Measurements from ENCODE around the gene CASP12.

Gene CASP12

DNA sequence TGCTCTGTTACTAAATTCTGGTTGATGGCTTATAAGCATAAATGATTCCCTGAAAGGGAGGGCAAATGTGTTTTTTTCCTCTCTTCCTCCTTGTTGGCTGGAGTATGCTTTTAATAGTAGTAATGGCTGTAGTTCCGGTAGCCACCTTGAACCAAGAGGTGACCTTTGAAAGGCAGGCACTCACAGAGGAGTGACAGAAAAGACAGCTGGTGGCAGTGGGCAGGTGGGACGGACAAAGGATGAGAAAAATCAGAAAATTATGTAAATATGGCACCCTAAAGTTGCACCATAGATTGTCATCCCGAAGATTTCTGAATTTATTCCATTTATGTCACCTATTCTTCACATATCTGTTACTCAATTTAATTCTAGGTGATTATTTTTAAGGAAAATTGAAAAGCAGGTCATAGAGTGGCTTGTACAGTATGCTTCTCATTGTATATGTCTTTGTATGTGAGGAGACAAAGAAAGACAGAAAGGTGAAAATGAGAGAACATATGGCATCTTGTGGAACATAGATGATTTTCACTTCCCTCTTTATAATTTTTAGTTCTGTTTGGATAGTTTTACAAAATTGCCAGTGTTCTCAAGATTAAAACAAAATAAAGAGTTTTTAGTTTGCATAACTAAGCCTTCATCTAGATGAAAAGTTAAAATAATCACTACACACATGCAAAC, 17.0 kb downstream of the CASP12 start:
- Histone ChIP-seq H3K9me3 (ENCODE audit: control insufficient read depth, insufficient read depth, low read length) (no peaks in the 10 kb centered on the region), H3K9ac (ENCODE audit: low read depth, low read length) (no peak overlapping the region), H3K4me3 (ENCODE audit: low read depth, low read length) (no peak overlapping the region), H3K36me3 (ENCODE audit: control insufficient read depth, insufficient read depth, low read length) (no peaks in the 10 kb centered on the region), H3K4me1 (ENCODE audit: control insufficient read depth, insufficient read depth, low read length) (no peaks in the 10 kb centered on the region), H3K27me3 (ENCODE audit: control insufficient read depth, insufficient read depth, low read length) (no peaks in the 10 kb centered on the region)

- H3K36me3 ChIP-seq (ENCODE audit: control insufficient read depth, insufficient read depth, low read length) = no peaks in the 10 kb centered on the region
- no peak overlapping the region for H3K9ac ChIP-seq (ENCODE audit: low read depth, low read length)
- H3K4me3 ChIP-seq (ENCODE audit: low read depth, low read length) = no peak overlapping the region
- no peaks in the 10 kb centered on the region for H3K4me1 ChIP-seq (ENCODE audit: control insufficient read depth, insufficient read depth, low read length)
- H3K27me3 ChIP-seq (ENCODE audit: control insufficient read depth, insufficient read depth, low read length) = no peaks in the 10 kb centered on the region
- no peaks in the 10 kb centered on the region for H3K9me3 ChIP-seq (ENCODE audit: control insufficient read depth, insufficient read depth, low read length)
These were observed 18.6 kb downstream of the CASP12 start for GRCh38 chr11:104879514-104880190.

DNA sequence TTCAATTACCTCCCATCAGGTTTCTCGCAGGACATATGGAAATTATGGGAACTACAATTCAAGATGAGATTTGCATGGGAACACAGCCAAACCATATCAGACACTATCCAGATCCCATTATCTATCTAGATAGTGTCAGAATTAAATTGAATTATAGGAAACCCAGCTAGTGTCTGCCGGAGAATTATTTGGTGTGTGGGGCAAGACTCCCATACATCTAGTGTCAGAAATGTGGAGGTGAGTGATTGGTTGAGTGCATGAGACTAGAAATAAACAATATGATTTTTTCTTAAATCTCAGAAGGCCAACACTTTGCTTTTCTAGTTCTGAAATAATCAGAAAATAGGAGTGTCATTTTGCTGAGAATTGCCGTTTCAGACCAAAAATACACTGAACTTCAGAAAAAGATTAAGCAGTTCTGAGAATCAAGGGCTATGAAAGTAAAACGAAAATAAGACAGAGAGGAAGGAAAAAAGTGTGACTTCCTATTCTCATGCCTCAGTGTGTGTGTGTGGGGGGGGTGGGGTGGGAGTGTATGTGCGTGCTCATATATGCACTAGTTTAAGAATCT, 21.3 kb downstream of the CASP12 start:
- Histone ChIP-seq H3K27me3 (ENCODE audit: control insufficient read depth, insufficient read depth, low read length) (no peaks in the 10 kb centered on the region), H3K9ac (ENCODE audit: low read depth, low read length) (no peak overlapping the region), H3K9me3 (ENCODE audit: control insufficient read depth, insufficient read depth, low read length) (no peaks in the 10 kb centered on the region), H3K4me1 (ENCODE audit: control insufficient read depth, insufficient read depth, low read length) (no peaks in the 10 kb centered on the region), H3K4me3 (ENCODE audit: low read depth, low read length) (no peak overlapping the region), H3K36me3 (ENCODE audit: control insufficient read depth, insufficient read depth, low read length) (no peaks in the 10 kb centered on the region)

GRCh38 chr11:104876324-104876723, 21.9 kb downstream of the CASP12 start:
- H3K4me3 ChIP-seq (ENCODE audit: low read depth, low read length) = no peak overlapping the region
- H3K27me3 ChIP-seq (ENCODE audit: control insufficient read depth, insufficient read depth, low read length) = no peaks in the 10 kb centered on the region
- no peaks in the 10 kb centered on the region for H3K36me3 ChIP-seq (ENCODE audit: control insufficient read depth, insufficient read depth, low read length)
- H3K4me1 ChIP-seq (ENCODE audit: control insufficient read depth, insufficient read depth, low read length) = no peaks in the 10 kb centered on the region
- no peaks in the 10 kb centered on the region for H3K9me3 ChIP-seq (ENCODE audit: control insufficient read depth, insufficient read depth, low read length)
- H3K9ac ChIP-seq (ENCODE audit: low read depth, low read length) = no peak overlapping the region

DNA sequence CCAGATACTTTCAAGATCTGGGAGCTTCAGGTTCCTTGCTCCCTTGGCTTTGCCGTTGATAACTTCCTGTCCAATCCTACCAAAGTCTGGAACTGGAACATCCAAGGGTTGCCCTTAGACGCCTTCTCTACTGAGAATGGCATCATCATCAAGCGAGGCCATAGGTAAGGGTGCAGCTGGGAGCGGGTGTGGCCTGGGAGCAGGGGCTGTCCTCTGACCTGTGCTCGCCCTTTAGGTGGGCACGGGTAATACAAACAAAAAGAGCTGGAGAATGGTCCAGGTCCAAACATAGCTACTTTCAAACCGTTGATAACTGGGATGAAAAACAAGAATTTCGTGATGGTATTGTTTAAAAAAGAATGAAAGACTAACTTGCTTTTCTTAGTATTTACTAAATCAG, 25.0 kb downstream of the CASP12 start:
- H3K27me3 ChIP-seq (ENCODE audit: control insufficient read depth, insufficient read depth, low read length) = no peaks in the 10 kb centered on the region
- no peak overlapping the region for H3K4me3 ChIP-seq (ENCODE audit: low read depth, low read length)
- no peak overlapping the region for H3K9ac ChIP-seq (ENCODE audit: low read depth, low read length)
- no peaks in the 10 kb centered on the region for H3K36me3 ChIP-seq (ENCODE audit: control insufficient read depth, insufficient read depth, low read length)
- H3K4me1 ChIP-seq (ENCODE audit: control insufficient read depth, insufficient read depth, low read length) = no peaks in the 10 kb centered on the region
- no peaks in the 10 kb centered on the region for H3K9me3 ChIP-seq (ENCODE audit: control insufficient read depth, insufficient read depth, low read length)

DNA sequence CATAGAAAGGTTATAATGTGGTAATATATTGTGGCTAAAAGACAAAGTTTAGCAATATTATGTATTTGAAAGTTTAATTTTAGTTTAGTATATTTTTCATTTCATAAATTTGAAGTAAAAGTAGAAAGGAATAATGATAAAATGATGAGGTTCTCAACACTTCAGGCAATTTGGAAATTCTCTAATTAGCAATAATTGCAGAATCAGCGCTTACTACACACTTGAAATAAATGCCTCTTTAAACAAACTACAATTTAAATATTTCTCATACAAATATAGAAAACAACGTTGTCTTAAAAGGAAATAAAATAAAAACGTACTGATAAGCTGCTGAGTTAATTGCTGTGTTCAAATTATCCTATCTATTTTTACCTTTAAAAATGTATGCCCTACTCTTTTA, 25.9 kb downstream of the CASP12 start:
- Histone ChIP-seq H3K4me3 (ENCODE audit: low read depth, low read length) (no peak overlapping the region), H3K9ac (ENCODE audit: low read depth, low read length) (no peak overlapping the region), H3K36me3 (ENCODE audit: control insufficient read depth, insufficient read depth, low read length) (no peaks in the 10 kb centered on the region), H3K27me3 (ENCODE audit: control insufficient read depth, insufficient read depth, low read length) (no peaks in the 10 kb centered on the region), H3K9me3 (ENCODE audit: control insufficient read depth, insufficient read depth, low read length) (no peaks in the 10 kb centered on the region), H3K4me1 (ENCODE audit: control insufficient read depth, insufficient read depth, low read length) (no peaks in the 10 kb centered on the region)

DNA sequence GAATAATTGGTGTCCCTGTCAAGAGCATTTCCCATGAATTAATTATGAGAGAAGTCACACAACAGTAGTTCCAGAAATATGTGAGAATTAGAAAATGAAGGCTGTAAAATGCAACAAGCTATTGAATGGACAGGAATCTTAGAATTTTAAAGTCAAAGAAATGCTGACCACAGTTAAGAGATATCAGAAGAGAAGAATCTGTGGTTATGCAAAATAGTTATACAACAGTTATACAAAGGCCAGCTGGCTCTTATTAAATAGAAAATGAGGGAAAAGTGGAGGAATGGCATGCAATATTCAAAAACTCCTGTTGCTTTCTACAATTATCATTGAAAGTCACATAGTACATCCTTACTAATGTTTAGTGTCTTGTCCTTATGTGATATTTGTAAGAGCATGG, 27.4 kb downstream of the CASP12 start:
- no peak overlapping the region for H3K9ac ChIP-seq (ENCODE audit: low read depth, low read length)
- H3K36me3 ChIP-seq (ENCODE audit: control insufficient read depth, insufficient read depth, low read length) = no peaks in the 10 kb centered on the region
- no peaks in the 10 kb centered on the region for H3K9me3 ChIP-seq (ENCODE audit: control insufficient read depth, insufficient read depth, low read length)
- H3K4me1 ChIP-seq (ENCODE audit: control insufficient read depth, insufficient read depth, low read length) = no peaks in the 10 kb centered on the region
- H3K27me3 ChIP-seq (ENCODE audit: control insufficient read depth, insufficient read depth, low read length) = no peaks in the 10 kb centered on the region
- no peak overlapping the region for H3K4me3 ChIP-seq (ENCODE audit: low read depth, low read length)

DNA sequence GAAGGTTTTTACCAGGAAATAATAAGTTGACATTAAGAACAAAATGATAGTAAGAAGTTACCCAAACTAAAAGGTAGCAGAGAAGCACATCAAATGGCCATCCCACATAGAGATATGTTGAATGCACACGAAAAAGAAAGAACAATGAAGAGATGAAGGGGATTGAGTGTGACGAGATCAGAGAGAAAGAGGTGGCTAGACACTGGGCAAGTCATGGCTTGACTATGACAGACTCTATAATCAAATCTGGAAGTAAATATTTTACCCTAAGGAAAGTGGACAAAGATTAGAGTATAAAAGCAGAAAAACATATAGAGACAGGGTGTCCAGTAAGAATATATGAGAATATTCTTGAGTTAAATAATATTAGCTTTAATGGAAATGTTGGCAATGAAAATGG, 31.4 kb downstream of the CASP12 start:
- Histone ChIP-seq H3K36me3 (ENCODE audit: control insufficient read depth, insufficient read depth, low read length) (no peaks in the 10 kb centered on the region), H3K4me1 (ENCODE audit: control insufficient read depth, insufficient read depth, low read length) (no peaks in the 10 kb centered on the region), H3K9me3 (ENCODE audit: control insufficient read depth, insufficient read depth, low read length) (peaks cover 4% of the 10 kb centered on the region), H3K27me3 (ENCODE audit: control insufficient read depth, insufficient read depth, low read length) (no peaks in the 10 kb centered on the region), H3K9ac (ENCODE audit: low read depth, low read length) (no peak overlapping the region), H3K4me3 (ENCODE audit: low read depth, low read length) (no peak overlapping the region)

DNA sequence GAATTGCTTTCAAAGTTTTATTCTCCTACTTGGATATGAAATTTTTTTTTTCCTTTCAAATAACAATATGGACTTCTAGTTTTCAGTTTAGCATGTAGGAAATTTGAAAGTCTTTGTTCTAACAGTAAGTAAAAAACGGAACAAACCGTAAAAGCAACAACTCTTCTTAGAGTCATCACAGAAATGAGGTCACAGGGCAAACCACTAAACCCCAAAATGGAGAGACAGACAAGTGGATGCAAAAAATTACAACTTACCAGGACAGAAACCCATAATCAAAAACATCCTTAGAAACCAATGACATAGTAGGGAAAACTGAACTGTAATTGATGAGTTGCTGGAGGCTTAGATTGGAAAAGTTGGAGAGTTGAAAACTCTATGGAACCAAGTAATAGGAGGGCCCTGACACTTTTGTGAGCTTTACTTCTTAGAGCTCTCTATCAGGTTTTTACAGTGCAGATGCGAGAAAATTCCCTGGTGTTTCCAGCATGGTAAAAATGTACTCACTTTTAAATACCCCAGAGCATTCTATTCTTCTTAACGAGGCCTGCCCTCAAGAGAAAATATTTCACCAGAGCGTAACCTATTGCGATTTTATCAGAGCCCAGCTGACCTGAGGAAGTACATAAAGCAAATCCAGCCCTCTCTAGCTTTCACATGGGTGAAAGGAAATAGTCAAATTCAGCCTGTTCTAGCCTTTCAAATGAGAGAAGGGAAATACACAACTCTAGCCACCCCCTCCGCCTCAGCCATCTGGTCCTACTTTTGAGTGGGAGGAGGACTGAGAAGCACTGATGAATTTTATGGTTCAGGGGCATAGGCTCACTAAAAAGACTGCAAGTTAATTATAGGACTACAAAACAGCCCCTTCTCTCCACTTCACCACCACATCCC, 39.1 kb downstream of the CASP12 start:
- H3K4me1 ChIP-seq (ENCODE audit: control insufficient read depth, insufficient read depth, low read length) = no peaks in the 10 kb centered on the region
- H3K27me3 ChIP-seq (ENCODE audit: control insufficient read depth, insufficient read depth, low read length) = no peaks in the 10 kb centered on the region
- no peaks in the 10 kb centered on the region for H3K36me3 ChIP-seq (ENCODE audit: control insufficient read depth, insufficient read depth, low read length)
- H3K9me3 ChIP-seq (ENCODE audit: control insufficient read depth, insufficient read depth, low read length) = no peaks in the 10 kb centered on the region
- H3K9ac ChIP-seq (ENCODE audit: low read depth, low read length) = no peak overlapping the region
- H3K4me3 ChIP-seq (ENCODE audit: low read depth, low read length) = no peak overlapping the region

DNA sequence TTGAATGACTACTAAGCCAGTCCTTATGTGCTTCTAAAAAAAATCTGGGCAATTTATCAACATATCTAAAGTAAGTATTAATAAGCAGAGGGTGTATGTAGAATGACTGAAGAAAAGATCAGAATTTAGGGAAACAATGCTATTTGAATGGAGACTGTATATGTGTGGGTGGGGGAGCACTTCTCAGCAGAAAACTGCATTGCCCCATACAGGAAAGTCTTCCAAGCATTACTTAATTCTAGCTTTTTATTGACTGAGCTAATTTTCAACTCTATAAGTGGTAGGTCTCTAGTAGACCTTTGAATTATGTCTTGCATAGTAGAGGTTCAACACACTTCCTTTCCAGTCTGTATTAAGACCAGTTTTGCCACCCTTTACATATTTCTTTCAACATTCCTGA, 41.7 kb downstream of the CASP12 start:
- no peaks in the 10 kb centered on the region for H3K9me3 ChIP-seq (ENCODE audit: control insufficient read depth, insufficient read depth, low read length)
- no peak overlapping the region for H3K9ac ChIP-seq (ENCODE audit: low read depth, low read length)
- H3K36me3 ChIP-seq (ENCODE audit: control insufficient read depth, insufficient read depth, low read length) = no peaks in the 10 kb centered on the region
- no peak overlapping the region for H3K4me3 ChIP-seq (ENCODE audit: low read depth, low read length)
- no peaks in the 10 kb centered on the region for H3K4me1 ChIP-seq (ENCODE audit: control insufficient read depth, insufficient read depth, low read length)
- no peaks in the 10 kb centered on the region for H3K27me3 ChIP-seq (ENCODE audit: control insufficient read depth, insufficient read depth, low read length)

DNA sequence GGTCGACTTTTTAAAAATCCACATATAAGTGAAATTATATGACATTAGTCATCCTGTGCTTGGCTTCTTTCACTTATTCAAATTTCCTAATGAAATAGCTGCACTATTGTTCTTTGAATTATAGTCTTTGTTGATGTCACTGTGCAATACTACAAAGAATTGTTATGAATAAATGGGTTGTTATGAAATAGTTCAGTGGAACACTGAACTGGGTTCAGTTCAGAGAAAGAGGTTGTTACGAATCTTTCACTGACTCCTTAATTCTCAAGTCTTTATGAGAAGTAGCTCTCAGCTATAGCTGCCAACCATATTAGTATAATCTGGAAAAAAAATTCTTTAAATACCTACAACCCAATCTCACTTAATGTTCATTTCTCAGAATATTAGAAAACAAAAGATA, 42.3 kb downstream of the CASP12 start:
- Histone ChIP-seq H3K9ac (ENCODE audit: low read depth, low read length) (no peak overlapping the region), H3K4me1 (ENCODE audit: control insufficient read depth, insufficient read depth, low read length) (no peaks in the 10 kb centered on the region), H3K27me3 (ENCODE audit: control insufficient read depth, insufficient read depth, low read length) (no peaks in the 10 kb centered on the region), H3K36me3 (ENCODE audit: control insufficient read depth, insufficient read depth, low read length) (no peaks in the 10 kb centered on the region), H3K4me3 (ENCODE audit: low read depth, low read length) (no peak overlapping the region), H3K9me3 (ENCODE audit: control insufficient read depth, insufficient read depth, low read length) (no peaks in the 10 kb centered on the region)
